ENCODE results near the gene FAM98A. TPM values are rescaled to one million over a fixed set of nuclear protein-coding genes. Genes with fewer than 3 reads are reported as not detected.

Gene FAM98A
- polyA plus RNA-seq, 1 experiment: 98.7 TPM

DNA sequence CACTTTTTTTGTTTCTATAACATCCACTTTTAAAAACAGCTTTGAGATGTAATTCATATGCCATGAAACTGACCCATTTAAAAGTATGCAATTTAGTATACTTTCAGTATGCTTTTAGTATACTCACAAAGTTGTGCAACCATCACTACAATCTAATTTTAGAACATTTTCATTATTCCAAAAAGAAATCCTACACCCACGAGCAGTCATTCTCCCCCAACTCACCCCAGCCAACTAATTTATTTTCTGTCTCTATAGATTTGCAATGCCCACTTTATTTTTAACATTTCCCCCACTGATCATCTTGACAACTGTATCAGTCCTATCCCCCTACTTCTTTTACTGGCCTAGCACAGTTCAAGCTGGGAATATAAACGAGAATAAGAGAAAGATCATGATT, 39.1 kb downstream of the FAM98A start:
- TF ChIP-seq, protein P1, sequence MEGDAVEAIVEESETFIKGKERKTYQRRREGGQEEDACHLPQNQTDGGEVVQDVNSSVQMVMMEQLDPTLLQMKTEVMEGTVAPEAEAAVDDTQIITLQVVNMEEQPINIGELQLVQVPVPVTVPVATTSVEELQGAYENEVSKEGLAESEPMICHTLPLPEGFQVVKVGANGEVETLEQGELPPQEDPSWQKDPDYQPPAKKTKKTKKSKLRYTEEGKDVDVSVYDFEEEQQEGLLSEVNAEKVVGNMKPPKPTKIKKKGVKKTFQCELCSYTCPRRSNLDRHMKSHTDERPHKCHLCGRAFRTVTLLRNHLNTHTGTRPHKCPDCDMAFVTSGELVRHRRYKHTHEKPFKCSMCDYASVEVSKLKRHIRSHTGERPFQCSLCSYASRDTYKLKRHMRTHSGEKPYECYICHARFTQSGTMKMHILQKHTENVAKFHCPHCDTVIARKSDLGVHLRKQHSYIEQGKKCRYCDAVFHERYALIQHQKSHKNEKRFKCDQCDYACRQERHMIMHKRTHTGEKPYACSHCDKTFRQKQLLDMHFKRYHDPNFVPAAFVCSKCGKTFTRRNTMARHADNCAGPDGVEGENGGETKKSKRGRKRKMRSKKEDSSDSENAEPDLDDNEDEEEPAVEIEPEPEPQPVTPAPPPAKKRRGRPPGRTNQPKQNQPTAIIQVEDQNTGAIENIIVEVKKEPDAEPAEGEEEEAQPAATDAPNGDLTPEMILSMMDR (IDR thresholded peaks at IDR 0.05; ENCODE audit: insufficient read depth, low read depth, low read length): no peak
- no peaks in the 10 kb centered on the region; the same call in 1 of the 2 replicates for H3K36me3 ChIP-seq (ENCODE audit: control insufficient read depth, insufficient read depth, low read length)
- POLR2A ChIA-PET: no interaction called here

DNA sequence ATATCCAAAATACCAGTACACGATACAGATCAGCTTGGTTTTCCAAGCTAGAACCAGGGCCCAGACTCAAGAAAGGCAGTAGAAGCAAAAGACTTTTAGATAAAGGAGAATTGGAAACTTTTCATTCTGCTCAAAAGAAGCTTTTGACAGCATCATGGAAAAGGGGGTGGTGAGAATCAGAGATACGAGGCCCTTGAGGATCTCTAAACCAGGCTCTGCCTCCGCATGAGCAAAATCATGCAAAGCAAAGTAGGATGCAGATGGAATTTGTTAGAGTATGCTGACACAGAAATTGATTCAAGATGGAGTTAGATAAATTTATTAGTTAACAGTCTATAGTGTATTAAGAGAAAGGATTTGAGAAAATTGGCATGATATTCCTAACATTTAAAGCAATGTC, 39.8 kb downstream of the FAM98A start:
- no peak for DNase-seq (ENCODE audit: low read depth)
- POLR2A ChIA-PET: no interaction called here
- CTCF ChIA-PET: no interaction called here
- Histone ChIP-seq H3K4me3 (ENCODE audit: low read depth, low read length) (no peak overlapping the region), H3K36me3 (ENCODE audit: control insufficient read depth, insufficient read depth, low read length) (no peaks in the 10 kb centered on the region; the same call in 1 of the 2 replicates), H3K27me3 (ENCODE audit: control insufficient read depth, insufficient read depth, low read length) (no peaks in the 10 kb centered on the region)
- TF ChIP-seq, protein P1 (IDR thresholded peaks at IDR 0.05; ENCODE audit: insufficient read depth, low read depth, low read length): no peak

More for the DNA sequence above, 39.1 kb downstream of the FAM98A start:
- Histone ChIP-seq H3K4me3 (ENCODE audit: low read depth, low read length) (no peak overlapping the region), H3K27me3 (ENCODE audit: control insufficient read depth, insufficient read depth, low read length) (no peaks in the 10 kb centered on the region)
- CTCF ChIA-PET: interaction anchor here (0.9 kb wide), 1 partner anchor 16 kb away, joined by 3 read pairs; no protein-coding TSS in a partner anchor
- DNase-seq (ENCODE audit: low read depth): no peak

- TF ChIP-seq, protein P1 (IDR thresholded peaks at IDR 0.05; ENCODE audit: insufficient read depth, low read depth, low read length): no peak
- no peaks in the 10 kb centered on the region; the same call in 1 of the 2 replicates for H3K36me3 ChIP-seq (ENCODE audit: control insufficient read depth, insufficient read depth, low read length)
- no peak for DNase-seq (ENCODE audit: low read depth)
- H3K4me3 ChIP-seq (ENCODE audit: low read depth, low read length): no peak overlapping the region
- H3K27me3 ChIP-seq (ENCODE audit: control insufficient read depth, insufficient read depth, low read length): no peaks in the 10 kb centered on the region
- ChIA-PET POLR2A (no interaction called here), CTCF (interaction anchor here (1.0 kb wide), 1 partner anchor 115 kb away, joined by 4 read pairs; no protein-coding TSS in a partner anchor)
Measured at GRCh38 chr2:33555681-33556080, 43.4 kb downstream of the FAM98A start.

GRCh38 chr2:33552758-33553461, 46.2 kb downstream of the FAM98A start:
- ChIA-PET CTCF (interaction anchor here (1.3 kb wide), 1 partner anchor 10 kb away, joined by 3 read pairs; no protein-coding TSS in a partner anchor), POLR2A (interaction anchor here (0.6 kb wide), 1 partner anchor 23 kb away, joined by 4 read pairs; no protein-coding TSS in a partner anchor)
- no peak for DNase-seq (ENCODE audit: low read depth)
- TF ChIP-seq, protein P1 (IDR thresholded peaks at IDR 0.05; ENCODE audit: insufficient read depth, low read depth, low read length): no peak
- Histone ChIP-seq H3K27me3 (ENCODE audit: control insufficient read depth, insufficient read depth, low read length) (no peaks in the 10 kb centered on the region; the same call in 1 of the 2 replicates), H3K4me3 (ENCODE audit: low read depth, low read length) (no peak overlapping the region), H3K36me3 (ENCODE audit: control insufficient read depth, insufficient read depth, low read length) (no peaks in the 10 kb centered on the region)

- Histone ChIP-seq H3K4me3 (ENCODE audit: low read depth, low read length) (no peak overlapping the region), H3K27me3 (ENCODE audit: control insufficient read depth, insufficient read depth, low read length) (no peaks in the 10 kb centered on the region; the same call in 1 of the 2 replicates), H3K36me3 (ENCODE audit: control insufficient read depth, insufficient read depth, low read length) (no peaks in the 10 kb centered on the region)
- DNase-seq (ENCODE audit: low read depth): no peak
- ChIA-PET CTCF (no interaction called here), POLR2A (no interaction called here)
- TF ChIP-seq, protein P1 (IDR thresholded peaks at IDR 0.05; ENCODE audit: insufficient read depth, low read depth, low read length): no peak
Measured at GRCh38 chr2:33550206-33550605, 48.9 kb downstream of the FAM98A start.
